GM19397 (cell line): ENCODE results near the gene ANO10.
"Not testable (repeated sequence)": the region's sequence is repeated elsewhere in the genome, so short reads cannot be mapped to it uniquely, and the experiment has no call there.

ENCODE experiments used
- ATAC-seq: cut with Tn5 transposase; IDR thresholded peaks from one replicate; pipeline ENCODE4 v1.9.1; 2021; ENCODE audit warnings: mild to moderate bottlenecking, moderate library complexity; ENCODE audit not compliant: unreplicated experiment

Gene ANO10

DNA sequence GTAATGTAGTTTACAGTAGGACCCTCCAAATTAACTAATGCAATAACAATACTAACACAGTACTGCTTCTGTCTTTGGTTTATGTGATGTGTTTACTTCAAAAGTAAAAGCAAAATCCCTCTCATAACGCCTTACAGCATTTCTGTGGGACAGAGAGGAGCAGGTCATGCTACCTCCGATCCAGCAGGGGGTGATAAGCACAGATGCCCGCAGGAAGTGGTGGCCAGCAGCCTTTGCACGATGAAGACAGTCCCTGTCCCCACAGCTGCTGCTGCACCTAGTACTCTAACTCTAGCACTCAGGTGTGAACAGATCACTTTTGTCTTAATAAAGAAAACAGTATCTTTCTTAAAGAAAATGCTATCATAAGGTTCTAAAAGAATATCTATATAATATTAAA, 38.3 kb downstream of the ANO10 start:
- ATAC-seq = no peak

DNA sequence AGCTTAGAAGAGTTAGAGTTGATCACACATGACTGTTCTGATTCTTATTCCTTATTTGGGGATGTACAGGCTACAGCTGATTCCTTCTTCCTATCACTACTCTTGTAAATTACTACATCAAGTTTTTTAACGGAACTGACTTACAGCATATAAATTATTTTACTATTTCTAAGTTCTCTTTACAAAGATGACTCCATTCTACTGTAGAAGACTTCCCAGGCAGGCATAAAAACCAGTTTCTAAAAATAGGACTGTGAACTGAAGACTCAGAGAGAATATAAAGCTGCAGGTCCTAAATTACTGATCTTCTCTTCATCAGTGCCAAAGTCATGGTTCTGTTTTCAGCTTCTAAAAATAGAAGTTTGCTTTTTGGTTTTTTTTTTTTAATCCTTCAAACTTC, 38.9 kb downstream of the ANO10 start:
- ATAC-seq = no peak

DNA sequence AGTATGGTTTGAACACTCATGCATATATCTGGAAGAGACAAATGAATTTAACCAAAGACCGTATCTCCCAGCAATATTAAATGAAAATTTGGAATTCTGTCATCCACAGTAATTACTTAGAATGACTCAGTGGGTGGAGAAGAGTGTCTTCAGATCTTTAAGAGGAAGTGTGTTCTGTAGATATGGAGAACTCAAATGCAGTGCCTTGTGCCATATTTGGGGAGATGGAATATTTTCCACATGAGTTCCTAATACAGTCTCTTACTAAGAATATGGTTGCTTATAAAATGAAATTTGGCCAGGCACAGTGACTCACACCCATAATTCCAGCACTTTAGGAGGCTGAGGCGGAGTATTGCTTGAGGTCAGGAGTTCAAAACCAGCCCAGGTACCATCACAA, 40.5 kb downstream of the ANO10 start:
- no peak for ATAC-seq

DNA sequence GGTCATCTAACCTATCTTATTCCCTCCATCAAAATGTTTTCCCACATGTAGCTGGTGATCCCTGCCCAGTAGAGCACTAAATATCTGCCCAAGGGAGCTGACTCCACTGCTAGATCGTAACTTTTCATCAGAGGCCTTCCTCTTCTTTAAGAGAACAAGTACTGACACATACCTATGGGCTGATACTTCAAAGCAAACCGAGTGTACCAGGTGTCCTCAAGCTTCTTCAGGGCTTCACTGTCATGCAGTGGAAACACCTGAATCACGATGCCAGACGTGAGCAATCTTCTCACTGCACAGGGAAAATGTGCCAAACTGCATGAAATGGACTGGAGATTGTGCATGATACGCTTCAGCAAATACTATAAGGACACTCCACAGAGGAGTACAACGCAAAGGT, 41.6 kb downstream of the ANO10 start:
- ATAC-seq = no peak

DNA sequence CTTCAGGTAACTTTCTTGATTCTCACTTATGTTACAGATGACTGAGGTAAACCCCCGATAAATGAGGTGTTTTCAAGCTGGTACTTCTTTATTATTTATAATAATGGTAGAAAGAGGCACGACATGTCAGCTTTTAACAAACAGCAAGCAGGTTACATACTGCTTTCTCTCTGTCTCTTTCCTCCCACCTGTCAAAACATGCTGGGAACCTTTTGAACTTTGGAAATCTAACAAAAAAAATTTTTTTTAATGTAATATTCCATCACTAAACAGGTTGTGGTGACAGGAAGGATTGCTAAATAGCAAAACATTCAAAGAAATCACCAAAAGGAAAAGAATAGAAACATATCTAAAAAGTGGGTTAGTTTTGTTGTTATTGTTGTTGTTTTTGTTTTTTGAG, 48.2 kb downstream of the ANO10 start:
- ATAC-seq = no peak

DNA sequence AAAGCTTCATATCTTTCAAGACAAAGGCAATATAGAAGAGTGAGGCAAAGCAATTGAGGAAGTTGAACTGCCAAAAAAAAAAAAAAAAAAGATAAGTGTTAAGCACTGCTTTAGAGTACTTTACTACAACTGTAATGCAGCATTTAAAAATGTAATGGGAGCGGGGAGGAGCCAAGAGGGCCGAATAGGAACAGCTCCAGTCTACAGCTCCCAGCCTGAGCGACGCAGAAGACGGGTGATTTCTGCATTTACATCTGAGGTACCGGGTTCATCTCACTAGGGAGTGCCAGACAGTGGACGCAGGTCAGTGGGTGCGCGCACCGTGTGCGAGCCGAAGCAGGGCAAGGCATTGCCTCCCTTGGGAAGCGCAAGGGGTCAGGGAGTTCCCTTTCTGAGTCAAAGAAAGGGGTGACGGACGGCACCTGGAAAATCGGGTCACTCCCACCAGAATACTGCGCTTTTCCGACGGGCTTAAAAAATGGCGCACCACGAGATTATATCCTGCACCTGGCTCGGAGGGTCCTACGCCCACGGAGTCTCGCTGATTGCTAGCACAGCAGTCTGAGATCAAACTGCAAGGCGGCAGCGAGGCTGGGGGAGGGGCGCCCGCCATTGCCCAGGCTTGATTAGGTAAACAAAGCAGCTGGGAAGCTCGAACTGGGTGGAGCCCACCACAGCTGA, 56.0 kb downstream of the ANO10 start:
- ATAC-seq = not testable (repeated sequence)

DNA sequence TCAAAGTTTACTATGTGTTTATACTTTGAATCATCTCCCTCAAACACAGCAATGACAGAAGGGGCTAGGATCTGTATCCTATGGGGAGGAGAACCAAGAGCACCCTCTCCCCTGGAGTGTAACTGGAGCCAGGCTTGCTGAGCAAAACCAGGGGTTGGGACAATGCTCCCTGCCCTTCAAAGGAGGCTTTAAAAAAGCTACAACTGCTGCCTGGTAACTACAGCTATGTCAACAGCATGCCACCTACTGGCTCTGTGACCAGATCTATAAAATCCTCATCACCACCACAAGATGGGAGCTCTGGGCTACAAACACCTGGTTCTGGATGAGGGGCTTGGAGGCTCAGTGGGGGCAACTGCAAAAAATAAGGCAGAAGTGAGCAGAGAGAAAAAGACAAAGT, 61.9 kb downstream of the ANO10 start:
- ATAC-seq = no peak

DNA sequence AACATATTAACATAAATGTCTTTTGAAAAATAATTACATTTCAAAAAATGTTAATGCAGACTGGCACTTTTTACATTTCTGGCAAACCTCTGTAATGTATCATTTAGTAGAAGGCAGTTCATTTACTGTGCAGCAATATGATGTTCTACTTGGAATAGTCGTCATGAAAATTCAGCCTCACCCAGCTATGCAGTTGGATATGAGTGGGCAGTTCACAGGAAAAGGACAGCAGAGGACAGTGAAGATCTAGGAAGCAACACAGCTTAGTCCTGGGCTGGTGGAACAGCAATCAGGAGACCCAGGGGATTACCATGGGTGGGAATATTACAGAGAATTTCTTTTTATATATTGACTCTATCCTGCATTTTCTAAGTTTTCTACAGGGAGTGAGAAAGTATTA, 63.6 kb downstream of the ANO10 start:
- ATAC-seq = no peak

DNA sequence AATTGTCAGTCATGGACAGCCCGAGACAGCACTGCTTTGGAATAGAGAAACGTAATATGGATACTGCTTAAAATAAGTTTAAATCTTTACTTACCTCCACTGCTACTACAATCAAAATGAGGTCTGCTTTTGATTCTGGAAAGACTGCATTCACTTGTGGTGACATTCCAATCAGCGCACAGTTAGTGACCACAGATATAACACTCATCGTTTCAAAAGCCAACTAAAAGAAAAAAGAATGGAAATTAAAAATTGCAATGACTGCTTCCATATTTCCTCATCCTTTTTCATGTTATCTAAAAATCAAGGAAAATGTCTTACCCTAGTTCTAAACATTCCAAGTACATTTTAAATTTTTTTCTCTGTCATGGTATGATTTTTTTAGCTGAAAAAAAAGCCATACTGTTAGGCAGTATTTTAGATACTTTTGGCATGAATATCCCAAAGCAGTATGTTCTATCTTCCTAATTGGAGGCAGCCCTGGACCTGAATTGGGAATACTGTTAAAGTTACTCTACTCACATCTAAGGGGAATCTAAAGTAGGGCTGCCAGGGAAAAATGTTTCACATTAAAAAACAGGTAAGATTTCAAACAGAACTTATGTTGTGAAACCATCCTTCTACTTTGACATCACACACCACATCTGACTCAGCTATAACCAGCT, 72.1 kb downstream of the ANO10 start:
- no peak for ATAC-seq

DNA sequence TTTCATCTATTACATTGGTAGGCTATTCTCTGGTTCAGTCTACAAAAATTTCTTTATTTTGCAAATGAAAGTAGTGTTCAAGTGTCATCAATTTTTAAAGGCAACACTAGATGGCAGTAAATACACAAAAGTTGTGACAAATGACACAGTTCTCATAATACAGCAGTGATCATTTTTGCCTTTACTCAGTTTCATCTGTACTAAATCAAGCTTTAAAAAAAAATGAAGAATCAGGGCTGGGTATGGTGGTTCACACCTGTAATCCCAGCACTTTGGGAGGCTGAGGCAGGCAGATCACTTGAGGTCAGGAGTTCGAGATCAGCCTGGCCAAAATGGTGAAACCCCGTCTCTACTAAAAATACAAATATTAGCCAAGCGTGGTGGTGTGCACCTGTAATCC, 77.5 kb downstream of the ANO10 start:
- ATAC-seq = not testable (repeated sequence)

DNA sequence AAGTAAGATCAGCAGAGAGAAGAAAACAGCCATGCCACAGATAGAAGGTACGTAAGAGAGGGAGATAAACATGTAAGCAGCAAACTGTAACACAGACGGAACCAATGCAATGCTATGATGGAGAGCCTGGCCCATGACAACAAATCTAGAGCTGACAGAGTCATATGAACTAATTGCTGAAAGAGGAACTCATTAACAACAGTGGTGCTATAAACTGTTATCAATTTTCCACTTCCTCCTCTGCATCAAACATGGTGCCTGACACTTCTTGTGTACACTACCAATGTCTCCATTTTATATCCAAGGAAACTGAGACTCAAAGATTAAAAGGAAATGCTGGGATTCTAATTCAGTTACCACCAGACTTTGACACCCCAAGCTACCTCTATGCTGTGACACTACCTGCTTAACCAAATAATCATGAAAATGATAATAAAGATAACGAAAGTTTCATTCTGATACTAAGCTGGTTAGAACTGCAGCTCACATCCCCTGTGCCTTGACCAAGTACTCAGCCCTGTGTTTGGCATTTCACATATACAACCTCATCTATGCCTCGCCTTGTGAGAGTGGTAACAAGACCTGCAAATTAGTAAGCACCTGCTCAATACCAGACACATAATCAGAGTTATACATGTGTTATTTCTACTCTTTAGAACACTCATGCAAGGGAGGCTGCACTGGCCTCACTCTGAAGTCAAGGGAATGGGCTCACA, 79.3 kb downstream of the ANO10 start:
- no peak for ATAC-seq

DNA sequence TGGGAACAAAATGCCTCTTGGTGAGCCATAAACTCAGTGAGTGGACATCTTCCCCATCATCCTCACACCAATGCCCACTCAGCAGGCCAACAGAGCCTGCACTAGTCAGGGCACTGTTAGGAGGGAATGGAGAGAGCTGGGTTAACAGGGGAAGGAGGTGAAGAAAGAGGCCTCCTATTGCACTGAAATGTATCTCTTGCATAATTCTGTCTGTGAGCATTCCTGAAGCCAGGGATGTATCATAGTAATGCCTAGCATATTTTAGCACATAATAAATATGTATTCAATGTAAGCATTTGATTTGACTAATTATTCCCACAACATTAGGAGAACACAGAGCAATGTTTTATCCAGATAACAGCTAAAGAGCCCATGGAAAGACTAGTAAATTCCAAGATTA, 81.2 kb downstream of the ANO10 start:
- ATAC-seq = no peak

DNA sequence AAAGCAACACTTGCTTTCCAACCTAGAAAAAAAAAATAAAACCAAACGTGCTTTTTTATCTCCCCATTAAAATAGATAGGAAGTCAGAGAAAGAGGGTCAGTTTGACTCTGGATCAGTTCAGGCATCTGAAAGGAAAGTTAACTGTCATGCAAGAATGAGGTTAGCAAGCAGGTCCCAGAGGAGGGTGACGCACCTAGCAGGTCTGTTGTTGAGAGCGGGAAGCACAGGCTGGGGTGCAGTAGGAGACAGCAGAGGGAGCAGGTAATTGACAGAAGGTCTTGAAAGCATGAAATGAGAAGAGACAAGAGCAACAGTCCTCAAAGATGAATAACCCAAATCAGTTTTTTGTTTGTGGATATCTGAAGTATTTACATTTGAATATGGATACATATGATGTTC, 82.5 kb downstream of the ANO10 start:
- ATAC-seq = no peak

DNA sequence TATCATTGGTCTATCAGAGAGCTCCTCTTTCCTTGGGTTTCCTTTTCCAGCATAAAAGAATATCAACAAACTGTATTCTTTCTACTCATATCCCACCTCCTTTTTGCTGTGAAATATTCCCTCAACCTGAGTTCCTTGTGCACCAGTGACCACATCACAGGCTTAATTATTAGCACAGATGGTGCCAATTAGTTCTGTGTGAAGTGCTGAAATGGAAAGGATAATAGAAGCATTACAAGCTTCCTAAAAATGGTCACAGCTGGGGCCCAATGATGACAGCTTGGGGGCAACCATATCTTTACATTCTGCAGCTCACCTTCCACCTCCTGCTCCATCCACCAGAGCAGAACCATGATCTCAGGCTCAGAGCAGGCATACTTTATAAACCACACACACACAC, 84.6 kb downstream of the ANO10 start:
- ATAC-seq = no peak

DNA sequence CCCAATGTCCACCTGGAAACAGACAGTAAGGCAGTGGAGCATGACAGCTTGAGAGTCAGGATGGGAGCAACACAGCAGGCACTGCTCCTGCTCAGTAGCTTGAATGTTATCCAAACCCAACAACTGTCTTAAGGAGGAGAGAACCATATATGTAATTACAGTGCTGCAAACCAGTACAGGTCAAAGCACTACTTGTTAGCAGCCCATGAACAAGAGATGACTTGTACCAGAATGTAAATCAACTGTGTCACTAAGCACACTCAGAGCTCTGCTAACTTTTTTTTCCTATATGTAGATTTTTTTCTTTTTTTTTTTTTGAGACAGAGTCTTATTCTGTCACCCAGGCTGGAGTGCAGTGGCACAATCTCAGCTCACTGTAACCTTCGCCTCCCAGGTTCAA, 87.1 kb downstream of the ANO10 start:
- no peak for ATAC-seq

DNA sequence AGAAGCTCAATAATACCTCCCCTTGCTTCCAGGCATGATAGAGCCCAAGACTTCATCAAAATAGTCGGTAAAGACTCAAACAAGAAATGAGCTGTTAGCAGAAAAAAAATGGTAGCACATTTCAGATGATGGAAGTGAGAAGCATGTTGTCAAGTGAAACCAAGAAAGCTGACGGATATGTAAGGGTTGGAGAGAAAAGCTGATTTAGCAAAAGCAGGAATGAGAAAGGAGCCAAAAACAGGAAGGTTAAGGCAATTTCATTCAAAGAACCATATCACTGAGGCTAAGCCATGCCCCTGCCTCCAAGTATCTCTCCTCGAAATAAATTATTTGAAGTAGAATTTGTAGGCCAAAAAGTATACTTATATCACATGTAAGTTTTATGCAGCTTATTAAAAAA, 88.8 kb downstream of the ANO10 start:
- no peak for ATAC-seq

DNA sequence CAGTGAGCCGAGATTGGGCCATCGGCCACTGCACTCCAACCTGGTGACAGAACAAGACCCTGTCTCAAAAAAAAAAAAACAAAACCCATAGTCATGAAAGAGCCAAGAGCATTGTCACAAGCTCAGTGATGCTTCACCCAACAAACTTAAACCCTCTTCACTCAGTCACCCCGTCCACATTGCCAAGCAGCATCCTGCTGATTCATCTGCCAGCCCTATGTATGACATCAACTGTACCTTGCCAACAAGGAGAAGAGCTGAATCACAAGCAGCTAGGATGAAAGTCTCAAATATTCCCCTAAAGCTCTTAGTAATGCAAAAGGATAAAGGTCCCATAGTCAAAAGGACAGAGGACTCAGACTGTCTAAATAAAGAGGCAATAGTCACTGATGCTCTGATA, 90.0 kb downstream of the ANO10 start:
- ATAC-seq = no peak

DNA sequence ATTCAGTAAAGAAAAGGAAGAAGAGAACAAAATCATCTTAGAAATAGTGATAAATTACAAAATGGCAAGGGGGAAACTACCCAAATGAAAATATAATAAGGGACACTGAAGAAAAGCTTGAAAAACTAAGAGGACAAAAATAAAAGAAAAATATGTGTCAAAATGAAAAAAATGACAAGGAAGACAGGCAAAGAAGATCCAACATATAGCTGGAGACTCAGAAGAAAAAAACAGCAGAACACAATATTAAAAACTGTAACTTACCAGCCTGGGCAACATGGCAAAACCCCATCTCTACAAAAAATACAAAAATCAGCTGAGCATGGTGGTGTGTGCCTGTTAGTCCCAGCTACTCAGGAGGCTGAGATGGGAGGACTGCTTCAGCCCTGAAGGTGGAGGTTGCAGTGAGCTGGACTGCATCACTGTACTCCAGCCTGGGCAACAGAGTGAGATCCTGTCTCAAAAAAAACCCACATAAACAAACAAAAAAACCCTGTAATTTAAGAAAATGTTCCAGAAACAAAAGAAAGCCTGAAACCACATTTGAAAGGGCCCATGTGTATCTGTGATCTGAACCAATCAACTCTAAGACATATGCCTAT, 93.2 kb downstream of the ANO10 start:
- ATAC-seq = no peak

DNA sequence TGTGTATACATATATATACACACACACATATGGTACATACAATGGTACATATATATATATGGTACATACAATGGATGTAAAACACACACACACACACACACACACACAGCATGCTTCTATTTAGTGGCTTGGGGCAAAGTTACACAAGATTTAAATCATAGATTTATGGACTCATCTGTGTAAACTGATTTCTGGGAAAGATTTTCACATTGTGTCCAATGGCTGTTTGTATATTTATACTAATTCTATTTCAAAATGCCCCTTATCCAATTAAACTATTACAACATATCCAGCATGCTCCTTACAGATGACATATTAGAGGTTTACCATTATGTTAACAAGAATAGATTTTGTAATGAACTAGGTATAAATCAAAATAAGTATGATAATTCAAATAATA, 94.9 kb downstream of the ANO10 start:
- ATAC-seq = no peak

DNA sequence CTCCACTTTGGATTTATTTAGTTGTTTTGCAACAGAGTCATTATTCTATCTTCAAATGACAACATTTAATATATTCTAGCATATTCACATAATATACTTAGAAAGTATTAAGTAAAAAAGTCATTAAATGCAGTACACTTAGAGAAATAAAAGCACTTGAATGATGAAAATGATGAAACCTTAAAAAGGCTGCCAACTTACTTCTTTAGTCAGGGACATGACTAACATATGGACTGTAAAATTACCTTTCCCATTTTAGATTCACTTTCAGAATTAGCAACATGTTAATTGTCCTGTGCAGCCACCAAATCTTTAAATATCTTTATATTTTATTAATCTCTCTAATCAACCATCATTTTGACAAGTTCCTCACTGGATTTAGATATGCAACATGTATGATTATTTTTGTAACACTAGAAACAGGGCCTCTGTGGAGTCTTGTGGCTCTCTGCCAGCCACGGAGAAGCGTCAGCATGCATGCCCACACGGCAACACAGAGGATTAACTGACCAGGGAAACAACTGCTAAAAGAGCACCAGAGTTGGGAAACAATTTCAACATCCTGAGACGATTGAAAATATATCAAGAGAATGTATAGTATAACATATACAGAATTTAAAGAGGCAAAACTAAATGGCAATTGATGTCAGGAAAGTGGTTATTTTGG, 95.7 kb downstream of the ANO10 start:
- no peak for ATAC-seq

DNA sequence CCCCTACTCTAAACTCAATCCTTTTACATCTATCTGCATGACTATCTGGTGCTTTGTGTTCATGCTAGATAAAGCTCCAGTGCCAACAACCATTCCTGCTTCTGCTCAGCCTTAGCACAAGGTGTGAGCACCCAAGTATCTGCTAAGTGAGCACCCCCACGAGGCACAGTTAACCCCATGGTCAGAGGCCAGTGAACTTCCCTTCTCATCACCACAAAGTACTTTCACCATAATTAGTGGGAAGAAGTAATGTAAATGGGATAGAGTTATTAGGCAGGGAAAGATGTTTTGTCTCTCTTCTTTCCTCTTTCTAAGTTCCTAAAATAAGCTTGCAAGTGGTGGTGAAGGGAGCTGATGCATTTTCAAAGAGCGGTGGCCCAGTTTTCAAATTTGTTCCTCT, 96.4 kb downstream of the ANO10 start:
- no peak for ATAC-seq
